Chondrocyte (in vitro differentiated cells): ENCODE measurements around the gene RREB1. TPM values are rescaled to one million over a fixed set of nuclear protein-coding genes. Genes with fewer than 3 reads are reported as not detected.

Experiments used
- DNase-seq: peaks from one replicate; pipeline ENCODE4 v3.0.0; 2021; ENCODE audit warnings: mixed read lengths, low spot score
- H3K27ac Mint-ChIP-seq: one replicate; pipeline ENCODE4 v1.8.0; 2021; ENCODE audit warnings: mild to moderate bottlenecking, moderate library complexity, mixed read lengths; ENCODE audit not compliant: unreplicated experiment
- H3K27me3 Mint-ChIP-seq: 2 replicates; pipeline ENCODE4 v1.8.0; 2021; ENCODE audit warnings: low read depth, mixed read lengths
- H3K36me3 Mint-ChIP-seq: 2 replicates; pipeline ENCODE4 v1.8.0; 2021; ENCODE audit warnings: low read depth, mixed read lengths
- H3K4me1 Mint-ChIP-seq: 2 replicates; pipeline ENCODE4 v1.8.0; 2021; ENCODE audit warnings: low read depth, mild to moderate bottlenecking, mixed read lengths
- H3K4me3 Mint-ChIP-seq: one replicate; pipeline ENCODE4 v1.8.0; 2021; ENCODE audit warnings: mild to moderate bottlenecking, moderate library complexity, mixed read lengths; ENCODE audit not compliant: unreplicated experiment
- H3K9me3 Mint-ChIP-seq: 2 replicates; pipeline ENCODE4 v1.8.0; 2021; ENCODE audit warnings: low read depth, mixed read lengths
- CTCF ChIP-seq: fragments of 200-600 bp; sonication (generic); IDR thresholded peaks from 2 replicates; pipeline ENCODE4 v1.5.0; 2021; ENCODE audit warnings: antibody characterized with exemption, mild to moderate bottlenecking, moderate library complexity
- total RNA-seq: library from RNA; stranded (reverse); gene quantifications from 3 replicates; pipeline ENCODE4 v1.2.1, GENCODE V29; 2021

The RREB1 gene
- total RNA-seq, 1 donor from 2014 or later: 28.4 TPM

GRCh38 chr6:7276199-7276524 lies 168.4 kb downstream of the RREB1 start:
- Mint-ChIP-seq H3K4me3 (no peak overlapping the region), H3K9me3 (no peaks in the 10 kb centered on the region), H3K27me3 (no peaks in the 10 kb centered on the region), H3K4me1 (peaks cover 14% of the 10 kb centered on the region), H3K27ac (no peak overlapping the region), H3K36me3 (no peaks in the 10 kb centered on the region)
- no peak for DNase-seq
- TF ChIP-seq CTCF: peak; percentile 58

DNA sequence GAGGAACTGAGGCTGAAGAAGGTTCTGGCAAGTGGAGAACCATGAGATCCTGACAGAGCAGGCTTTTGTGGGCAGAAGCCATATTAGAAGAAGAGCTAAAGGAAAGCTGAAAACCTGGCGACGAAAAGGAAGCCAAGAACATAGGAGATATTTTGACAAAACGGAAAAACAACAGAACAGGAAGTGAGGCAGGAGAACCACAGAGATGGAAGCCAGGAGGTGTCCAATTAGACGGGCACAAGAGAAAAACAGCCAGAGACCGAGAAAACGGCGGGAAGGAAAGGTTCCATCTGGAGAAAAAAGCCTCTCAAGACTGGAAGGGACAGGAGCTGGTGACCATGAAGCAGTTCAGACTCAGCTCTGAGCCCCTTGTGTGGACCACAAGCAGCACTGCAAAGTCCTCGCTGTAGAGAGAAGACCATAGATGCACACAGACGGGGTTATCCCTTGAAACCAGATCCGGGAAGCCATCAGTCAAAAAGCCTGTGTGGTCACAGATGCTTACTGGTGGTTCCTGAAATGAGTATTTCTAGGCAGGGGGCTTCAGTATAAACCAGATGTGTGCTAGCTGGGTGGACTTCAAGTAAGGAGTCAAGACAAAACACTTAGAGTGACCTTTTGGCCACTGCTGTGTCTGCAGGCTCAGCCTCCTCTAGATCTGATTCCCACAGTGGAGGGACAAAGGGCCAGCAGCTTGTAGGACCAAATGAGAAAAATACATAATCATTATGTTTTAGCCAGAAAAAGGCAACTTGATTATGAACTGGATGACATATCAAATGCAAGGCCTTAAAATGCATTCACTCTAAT lies 174.5 kb downstream of the RREB1 start:
- H3K27me3 Mint-ChIP-seq: no peaks in the 10 kb centered on the region
- DNase-seq: no peak
- H3K4me1 Mint-ChIP-seq: peaks cover 19% of the 10 kb centered on the region
- H3K9me3 Mint-ChIP-seq: no peaks in the 10 kb centered on the region
- H3K27ac Mint-ChIP-seq: no peak overlapping the region
- H3K36me3 Mint-ChIP-seq: peaks cover 16% of the 10 kb centered on the region
- no peak overlapping the region for H3K4me3 Mint-ChIP-seq
- no peak for TF ChIP-seq CTCF

DNA sequence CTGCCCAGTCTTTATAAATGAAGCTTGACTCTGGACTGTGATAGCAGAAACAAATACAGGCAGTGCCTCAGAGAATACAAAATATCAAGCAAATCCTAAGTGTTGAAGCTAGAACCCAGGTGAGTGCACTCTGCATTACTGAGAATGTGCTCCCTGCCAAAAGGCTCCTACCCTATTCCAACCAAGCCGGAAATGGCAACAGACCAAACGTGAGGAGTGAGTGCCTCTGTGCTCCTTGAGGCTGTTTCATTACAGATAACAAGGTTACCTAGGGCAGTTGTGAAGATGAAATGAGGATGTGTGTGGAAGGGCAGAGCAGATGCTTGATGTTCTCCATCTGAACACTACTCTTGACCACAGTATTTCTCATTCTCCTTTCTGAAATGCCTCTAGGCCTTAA lies 175.9 kb downstream of the RREB1 start:
- Mint-ChIP-seq H3K36me3 (peaks cover 25% of the 10 kb centered on the region), H3K27me3 (no peaks in the 10 kb centered on the region), H3K27ac (no peak overlapping the region), H3K4me3 (no peak overlapping the region), H3K4me1 (peaks cover 18% of the 10 kb centered on the region), H3K9me3 (no peaks in the 10 kb centered on the region)
- no peak for TF ChIP-seq CTCF
- no peak for DNase-seq

- Mint-ChIP-seq H3K4me1 (peaks cover 13% of the 10 kb centered on the region), H3K9me3 (no peaks in the 10 kb centered on the region), H3K36me3 (peaks cover 36% of the 10 kb centered on the region), H3K27ac (no peak overlapping the region), H3K27me3 (no peaks in the 10 kb centered on the region), H3K4me3 (no peak overlapping the region)
- no peak for TF ChIP-seq CTCF
- no peak for DNase-seq
Observed at GRCh38 chr6:7285416-7285815, 177.7 kb downstream of the RREB1 start.

GRCh38 chr6:7290079-7290478 lies 182.3 kb downstream of the RREB1 start:
- H3K4me3 Mint-ChIP-seq: no peak overlapping the region
- no peaks in the 10 kb centered on the region for H3K27me3 Mint-ChIP-seq
- no peaks in the 10 kb centered on the region for H3K4me1 Mint-ChIP-seq
- H3K9me3 Mint-ChIP-seq: no peaks in the 10 kb centered on the region
- H3K27ac Mint-ChIP-seq: no peak overlapping the region
- DNase-seq: no peak
- TF ChIP-seq CTCF: no peak
- H3K36me3 Mint-ChIP-seq: peaks cover 47% of the 10 kb centered on the region
